ENCODE data around the gene MAGIX. TPM values are rescaled to one million over a fixed set of nuclear protein-coding genes. Genes with fewer than 3 reads are reported as not detected.

The MAGIX gene
- total RNA-seq, 1 donor from 2014 or later = 0.24 TPM

DNA sequence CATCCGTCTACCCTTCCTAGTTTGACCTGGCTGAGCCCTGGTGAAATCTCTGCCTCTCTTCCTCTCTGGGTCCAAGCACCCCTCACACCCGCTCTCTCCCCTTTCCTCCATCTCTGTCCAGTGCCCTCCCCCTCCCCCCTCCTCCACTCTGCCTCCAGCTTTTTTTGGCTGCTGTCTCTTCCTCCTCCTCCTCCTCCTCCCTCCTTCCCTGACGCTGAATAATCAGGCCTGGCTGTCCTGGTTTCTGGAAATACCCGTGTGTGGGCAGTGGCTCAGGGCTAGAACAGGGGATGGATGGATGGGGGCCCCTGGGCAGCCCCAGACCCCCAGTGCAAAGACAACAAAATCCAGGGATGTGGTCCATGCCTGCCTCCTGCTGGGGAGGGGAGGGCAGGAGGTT, 42.2 kb downstream of the MAGIX start:
- DNase-seq (ENCODE audit: low spot score) = no peak

DNA sequence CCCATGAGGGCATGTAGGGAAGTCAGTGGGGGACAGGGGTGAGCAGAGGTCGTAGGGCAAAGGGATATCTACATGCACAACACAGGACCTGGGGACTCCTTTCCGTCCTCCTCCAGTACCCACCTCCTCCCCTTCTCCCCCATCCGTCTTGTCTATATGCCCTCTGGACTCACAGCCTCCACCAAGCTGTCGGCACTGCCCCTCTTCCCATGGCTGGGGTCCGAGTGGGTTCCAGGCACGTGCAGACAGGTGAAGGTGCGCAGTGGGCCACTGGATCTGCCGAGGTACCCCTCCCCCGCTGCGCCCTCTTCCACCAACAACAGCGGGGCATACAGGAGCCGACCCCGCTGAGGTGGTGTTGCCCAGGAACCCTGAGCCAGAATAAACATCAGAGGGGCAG, 42.9 kb downstream of the MAGIX start:
- no peak for DNase-seq (ENCODE audit: low spot score)

DNA sequence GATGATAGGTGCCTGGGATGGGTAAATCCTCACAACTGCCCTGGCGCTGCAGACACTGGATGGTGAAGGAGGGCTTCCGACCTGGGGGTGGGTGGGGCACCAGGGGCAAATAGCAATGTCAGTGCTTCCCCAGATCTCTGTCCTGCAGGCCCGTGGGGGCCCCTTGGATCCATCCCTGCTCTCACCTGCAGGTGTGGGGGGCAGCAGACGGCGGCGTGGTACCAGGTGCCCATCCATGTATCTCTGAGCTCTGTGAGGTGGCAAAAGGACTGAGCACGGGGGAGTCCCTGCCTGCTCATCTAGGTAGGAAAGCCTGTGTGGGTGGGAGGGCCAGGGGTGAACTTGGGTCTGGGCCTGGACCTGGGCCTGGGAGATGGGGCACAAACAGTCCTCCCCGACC, 44.0 kb downstream of the MAGIX start:
- DNase-seq (ENCODE audit: low spot score) = no peak

DNA sequence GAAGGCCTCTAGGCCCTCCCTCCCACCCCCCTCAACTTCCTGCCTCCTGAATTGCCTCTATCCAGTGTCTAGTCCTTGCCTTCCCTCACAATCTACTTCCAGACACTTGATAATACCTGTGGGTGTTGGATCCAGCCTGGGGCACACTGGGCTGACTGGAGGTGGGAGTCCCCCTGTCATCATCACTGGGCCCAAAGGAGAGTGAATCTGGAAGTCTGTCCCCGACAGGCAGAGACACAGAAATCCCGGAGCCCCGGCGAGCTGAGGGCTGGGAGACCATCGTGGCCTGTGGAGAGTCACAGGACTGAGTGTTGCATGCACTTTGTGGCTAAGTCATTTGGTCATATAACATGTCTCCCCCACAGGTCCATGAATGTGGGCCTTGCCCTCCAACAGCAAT, 45.8 kb downstream of the MAGIX start:
- no peak for DNase-seq (ENCODE audit: low spot score)

DNA sequence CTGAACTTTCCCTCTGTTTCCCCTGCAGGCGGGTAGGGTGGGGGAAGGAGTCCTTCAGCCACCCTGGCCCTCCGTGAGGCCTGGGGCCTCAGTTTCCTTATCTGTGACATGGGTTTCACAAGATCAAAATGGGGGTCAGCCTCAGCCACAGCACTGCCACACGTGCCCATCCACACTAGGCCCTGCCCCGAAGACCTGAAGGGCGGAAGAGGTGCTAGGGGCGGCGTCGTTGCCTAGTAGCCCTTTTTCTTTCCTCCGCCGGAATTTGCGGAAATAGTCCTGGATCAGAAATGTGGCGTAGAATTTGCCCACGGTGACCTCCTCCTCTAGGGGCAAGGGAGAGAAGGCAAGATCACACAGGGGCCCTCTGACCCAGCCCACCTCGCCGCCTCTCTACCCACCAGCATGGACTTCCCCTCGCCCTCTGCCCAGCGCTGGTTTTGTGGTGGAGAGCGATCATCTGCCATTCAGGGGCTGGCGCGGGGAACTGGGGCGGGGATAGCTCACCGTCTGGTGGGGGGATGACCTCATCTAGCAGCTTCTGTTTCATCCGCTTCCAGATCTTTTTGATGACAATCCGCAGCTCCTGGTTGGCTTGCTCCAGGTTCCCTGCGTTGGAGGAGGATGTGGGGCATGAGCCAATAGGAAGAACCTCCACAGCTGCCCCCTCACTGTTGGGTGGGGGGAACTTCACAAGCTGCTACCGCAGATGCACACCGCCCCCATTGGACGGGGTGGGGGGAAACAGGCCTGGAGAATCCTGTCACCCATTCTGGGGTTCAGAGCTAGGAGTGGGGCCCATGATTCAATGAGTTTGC, 47.1 kb downstream of the MAGIX start:
- DNase-seq (ENCODE audit: low spot score) = no peak

DNA sequence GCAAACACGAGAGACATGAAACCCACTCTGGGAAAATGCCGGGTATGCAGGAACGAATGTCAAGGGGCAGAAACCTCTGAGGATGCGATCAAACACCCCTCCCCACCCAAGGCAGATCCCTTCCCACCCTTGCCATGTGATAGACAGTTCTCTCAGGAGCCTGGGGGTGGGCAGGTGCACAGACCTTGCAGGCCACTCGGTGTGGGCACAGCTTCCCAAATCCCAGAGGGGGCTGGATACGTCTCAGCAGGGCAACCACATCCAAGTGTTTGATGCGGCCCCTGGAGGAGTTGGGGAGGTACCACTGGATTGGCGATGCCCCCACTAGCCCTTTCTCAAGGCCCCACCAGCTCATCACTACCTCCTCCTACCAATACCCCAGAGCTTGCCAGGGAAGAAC, 47.8 kb downstream of the MAGIX start:
- no peak for DNase-seq (ENCODE audit: low spot score)

DNA sequence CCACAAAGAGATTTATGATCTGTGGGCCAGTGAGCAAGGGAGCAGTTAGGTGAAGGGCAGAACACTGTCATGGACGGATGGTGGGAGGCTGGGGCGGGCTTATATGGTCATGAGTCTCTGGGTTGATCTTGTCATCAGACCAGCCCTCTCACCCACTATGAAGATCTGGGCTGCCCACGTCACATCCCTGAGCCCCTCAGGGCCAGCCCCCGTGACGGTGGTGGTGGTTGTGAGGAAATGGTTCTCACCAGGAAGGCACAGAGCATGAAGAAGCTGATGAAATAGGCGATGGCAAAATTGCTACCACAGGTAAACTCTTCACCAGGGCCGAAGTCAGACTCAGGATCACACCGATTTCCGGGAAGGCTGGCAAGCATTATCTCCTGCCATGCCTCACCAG, 48.5 kb downstream of the MAGIX start:
- DNase-seq (ENCODE audit: low spot score) = no peak

DNA sequence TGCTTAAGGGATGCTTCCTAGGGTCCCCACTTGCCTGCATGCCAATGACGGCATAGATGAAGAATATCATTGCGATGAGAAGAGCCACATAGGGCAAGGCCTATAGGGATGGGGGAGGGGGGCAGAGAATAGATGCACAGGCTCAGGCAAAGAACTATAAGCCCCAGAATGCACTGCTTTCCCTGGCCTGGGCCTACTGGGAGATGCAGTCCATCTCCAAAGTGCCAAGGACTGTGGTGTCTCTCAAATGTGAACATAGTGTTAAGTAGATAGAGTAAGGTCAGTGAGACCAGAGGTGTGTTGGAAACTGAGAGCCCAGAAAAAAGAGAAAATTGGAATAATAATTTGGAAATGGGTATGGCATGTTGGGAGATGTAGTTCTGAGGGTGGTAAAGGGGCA, 49.7 kb downstream of the MAGIX start:
- DNase-seq (ENCODE audit: low spot score) = no peak

DNA sequence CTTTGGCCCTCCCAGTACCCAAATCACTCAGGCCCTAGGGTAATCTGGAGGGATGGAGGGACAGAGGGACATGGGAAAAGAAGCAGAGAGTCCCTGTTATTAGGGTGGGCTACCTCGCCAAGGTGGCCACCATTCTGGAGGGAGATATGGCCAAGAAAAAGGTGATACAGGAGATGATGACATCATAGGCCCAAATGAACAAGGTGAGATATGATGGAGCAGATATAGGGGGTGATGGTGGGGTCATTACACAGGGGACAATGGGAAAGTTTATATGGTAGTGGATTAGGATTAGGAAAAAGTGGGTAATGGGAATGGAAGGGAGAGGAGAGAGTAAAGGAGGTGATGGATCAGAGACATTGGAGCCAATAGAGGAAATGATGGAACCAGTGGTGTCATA, 50.3 kb downstream of the MAGIX start:
- DNase-seq (ENCODE audit: low spot score) = no peak

DNA sequence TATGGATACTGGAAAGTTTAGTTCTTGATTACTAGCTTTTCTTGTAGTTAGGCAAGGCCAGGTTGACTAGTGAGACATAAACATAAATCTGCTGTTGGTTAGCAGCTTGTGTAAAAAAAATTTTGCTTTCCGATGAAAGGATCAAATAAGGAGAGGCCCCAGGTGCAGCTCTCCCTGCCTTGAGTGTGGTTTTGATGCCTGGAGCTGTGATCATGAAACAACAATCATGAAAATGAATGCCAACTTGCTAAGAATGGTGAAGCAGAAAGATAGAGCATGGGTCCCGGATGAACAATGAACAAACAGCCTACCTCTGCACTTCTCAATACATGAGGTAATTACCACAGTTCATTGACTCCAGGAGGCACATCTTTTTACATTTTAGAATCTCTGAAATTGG, 51.9 kb downstream of the MAGIX start:
- no peak for DNase-seq (ENCODE audit: low spot score)

DNA sequence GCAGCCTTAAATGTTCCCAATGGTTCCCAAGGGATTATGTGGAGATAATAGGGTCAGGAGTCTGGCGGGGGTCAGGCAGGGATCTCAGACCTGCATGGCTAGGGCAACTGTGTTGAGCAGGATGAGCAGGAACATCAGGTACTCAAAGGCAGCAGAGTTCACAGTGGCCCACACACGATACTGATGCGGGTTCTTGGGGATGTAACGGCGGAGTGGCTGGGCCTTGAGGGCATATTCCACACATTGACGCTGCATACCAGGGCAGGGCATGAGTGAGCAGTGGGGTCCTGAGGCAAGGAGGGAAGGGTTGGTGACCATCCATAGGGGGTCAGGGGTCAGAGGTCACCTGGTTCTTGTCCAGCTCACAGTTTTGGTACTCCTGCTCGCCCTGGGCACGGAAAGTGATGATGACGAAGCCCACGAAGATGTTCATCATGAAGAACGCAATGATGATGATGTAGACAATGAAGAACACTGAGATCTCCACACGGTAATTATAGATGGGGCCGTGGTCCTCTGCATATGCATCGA, 52.5 kb downstream of the MAGIX start:
- no peak for DNase-seq (ENCODE audit: low spot score)

Other genes with a start within 250 kb of the MAGIX start
- 7.9 TPM for gene PIM2, start 243.7 kb upstream of the MAGIX start, total RNA-seq (ENCODE audit: insufficient read depth, low replicate concordance)
- 44.5 TPM for gene OTUD5, start 205.2 kb upstream of the MAGIX start, total RNA-seq (ENCODE audit: insufficient read depth, low replicate concordance)
- 1.2 TPM for gene KCND1, start 190.9 kb upstream of the MAGIX start, total RNA-seq (ENCODE audit: insufficient read depth, low replicate concordance)
- 20.2 TPM for gene GRIPAP1, start 160.5 kb upstream of the MAGIX start, total RNA-seq (ENCODE audit: insufficient read depth, low replicate concordance)
- 22.1 TPM for gene TFE3, start 119.4 kb upstream of the MAGIX start, total RNA-seq (ENCODE audit: insufficient read depth, low replicate concordance)
- 1.7 TPM for gene CCDC120, start 103.8 kb upstream of the MAGIX start, total RNA-seq (ENCODE audit: insufficient read depth, low replicate concordance)
- 9.4 TPM for gene PRAF2, start 88.8 kb upstream of the MAGIX start, total RNA-seq (ENCODE audit: insufficient read depth, low replicate concordance)
- 13.5 TPM for gene WDR45, start 82.9 kb upstream of the MAGIX start, total RNA-seq (ENCODE audit: insufficient read depth, low replicate concordance)
- gene GPKOW, start 39.0 kb upstream of the MAGIX start, total RNA-seq (ENCODE audit: insufficient read depth, low replicate concordance) = 11.8 TPM
- gene PLP2, start 9.1 kb downstream of the MAGIX start, total RNA-seq (ENCODE audit: insufficient read depth, low replicate concordance) = 28.9 TPM
- 20.2 TPM for gene PRICKLE3, start 23.6 kb downstream of the MAGIX start, total RNA-seq (ENCODE audit: insufficient read depth, low replicate concordance)
- gene SYP, start 37.4 kb downstream of the MAGIX start, total RNA-seq (ENCODE audit: insufficient read depth, low replicate concordance) = 0.24 TPM
- gene CACNA1F, start 70.6 kb downstream of the MAGIX start, total RNA-seq (ENCODE audit: insufficient read depth, low replicate concordance) = not detected
- gene CCDC22, start 72.7 kb downstream of the MAGIX start, total RNA-seq (ENCODE audit: insufficient read depth, low replicate concordance) = 4.1 TPM
- gene FOXP3, start 102.0 kb downstream of the MAGIX start, total RNA-seq (ENCODE audit: insufficient read depth, low replicate concordance) = not detected
- 3.9 TPM for gene PPP1R3F, start 107.0 kb downstream of the MAGIX start, total RNA-seq (ENCODE audit: insufficient read depth, low replicate concordance)
- gene GAGE10, start 140.9 kb downstream of the MAGIX start, total RNA-seq (ENCODE audit: insufficient read depth, low replicate concordance) = not detected
- not detected for gene GAGE12J, start 159.3 kb downstream of the MAGIX start, total RNA-seq (ENCODE audit: insufficient read depth, low replicate concordance)
- not detected for gene GAGE13, start 168.8 kb downstream of the MAGIX start, total RNA-seq (ENCODE audit: insufficient read depth, low replicate concordance)